ACC112 (cell line): Measurements from ENCODE around the gene ZNF521.

ENCODE experiments used
- H2AFZ ChIP-seq: fragments of 200-600 bp; sonication (generic); one replicate; pipeline ENCODE4 v1.6.0; 2017; ENCODE audit warnings: antibody characterized with exemption, low read length; ENCODE audit not compliant: unreplicated experiment
- H3K27ac ChIP-seq: fragments of 200-600 bp; sonication (generic); 2 replicates; pipeline ENCODE4 v1.5.1; 2014; ENCODE audit warnings: low read depth, mild to moderate bottlenecking, antibody characterized with exemption, low read length, moderate library complexity
- H3K27me3 ChIP-seq: fragments of 200-600 bp; sonication (generic); 2 replicates; pipeline ENCODE4 v1.6.1; 2014; ENCODE audit warnings: mild to moderate bottlenecking, antibody characterized with exemption, low read length, moderate library complexity, mixed read lengths; ENCODE audit not compliant: insufficient read depth
- H3K36me3 ChIP-seq: fragments of 200-600 bp; sonication (generic); 2 replicates; pipeline ENCODE4 v1.6.1; 2016; ENCODE audit warnings: mild to moderate bottlenecking, antibody characterized with exemption, low read length, moderate library complexity, mixed read lengths; ENCODE audit not compliant: insufficient read depth
- H3K4me1 ChIP-seq: fragments of 200-600 bp; sonication (generic); one replicate; pipeline ENCODE4 v1.6.1; 2016; ENCODE audit warnings: low read length, mixed read lengths; ENCODE audit not compliant: insufficient read depth, unreplicated experiment, control insufficient read depth
- H3K4me3 ChIP-seq: fragments of 200-600 bp; sonication (generic); 2 replicates; pipeline ENCODE4 v1.5.1; 2014; ENCODE audit warnings: mild to moderate bottlenecking, low read depth, low read length
- H3K79me2 ChIP-seq: fragments of 200-600 bp; sonication (generic); one replicate; pipeline ENCODE4 v1.6.0; 2016; ENCODE audit warnings: low read length; ENCODE audit not compliant: control insufficient read depth, unreplicated experiment, insufficient read depth

ZNF521 gene

DNA sequence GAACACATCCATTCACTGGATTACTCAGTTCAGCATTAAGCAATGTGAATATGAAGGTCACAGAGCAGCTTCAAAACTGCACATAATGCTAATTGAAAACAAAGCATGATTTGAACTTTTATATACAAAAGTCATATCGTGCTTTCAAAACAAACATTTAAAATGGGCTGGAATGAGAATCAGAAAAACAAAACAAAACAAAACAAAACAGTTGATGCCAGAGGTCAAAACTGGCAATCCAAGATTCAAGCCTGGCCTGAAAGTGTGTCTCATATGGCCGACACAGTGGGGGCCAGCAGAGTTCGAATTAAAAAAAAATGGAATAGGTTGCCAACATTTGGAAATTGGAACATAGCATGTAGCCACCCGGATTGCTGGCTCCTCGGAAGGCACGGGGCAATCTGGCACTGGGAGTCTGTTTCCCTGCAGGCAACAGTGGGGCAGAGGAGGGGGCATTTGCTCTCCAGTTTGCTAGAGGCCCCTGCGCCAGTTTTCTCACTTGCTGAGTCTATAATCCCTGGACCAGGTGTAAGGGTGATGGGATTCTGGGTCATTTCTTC, 294.4 kb downstream of the ZNF521 start:
- no peaks in the 10 kb centered on the region for H3K27me3 ChIP-seq
- no peaks in the 10 kb centered on the region for H3K79me2 ChIP-seq
- H3K36me3 ChIP-seq, result no peaks in the 10 kb centered on the region
- no peak overlapping the region for H2AFZ ChIP-seq
- no peak overlapping the region for H3K27ac ChIP-seq
- H3K4me3 ChIP-seq, result no peak overlapping the region
- no peaks in the 10 kb centered on the region for H3K4me1 ChIP-seq

- Histone ChIP-seq H3K27me3 (no peaks in the 10 kb centered on the region), H2AFZ (no peak overlapping the region), H3K36me3 (no peaks in the 10 kb centered on the region)
These were observed 295.5 kb downstream of the ZNF521 start for GRCh38 chr18:25056429-25056828.

GRCh38 chr18:25055076-25055475, 296.9 kb downstream of the ZNF521 start:
- Histone ChIP-seq H2AFZ (no peak overlapping the region), H3K79me2 (no peaks in the 10 kb centered on the region), H3K27ac (no peak overlapping the region), H3K27me3 (no peaks in the 10 kb centered on the region), H3K4me3 (no peak overlapping the region), H3K36me3 (no peaks in the 10 kb centered on the region), H3K4me1 (no peaks in the 10 kb centered on the region)

More at GRCh38 chr18:25056429-25056828, 295.5 kb downstream of the ZNF521 start:
- Histone ChIP-seq H3K27ac (no peak overlapping the region), H3K4me3 (no peak overlapping the region), H3K4me1 (no peaks in the 10 kb centered on the region), H3K79me2 (no peaks in the 10 kb centered on the region)

GRCh38 chr18:25053466-25053865, 298.5 kb downstream of the ZNF521 start:
- Histone ChIP-seq H3K36me3 (no peaks in the 10 kb centered on the region), H3K79me2 (no peaks in the 10 kb centered on the region), H3K27ac (no peak overlapping the region), H2AFZ (no peak overlapping the region), H3K27me3 (no peaks in the 10 kb centered on the region), H3K4me1 (no peaks in the 10 kb centered on the region), H3K4me3 (no peak overlapping the region)

DNA sequence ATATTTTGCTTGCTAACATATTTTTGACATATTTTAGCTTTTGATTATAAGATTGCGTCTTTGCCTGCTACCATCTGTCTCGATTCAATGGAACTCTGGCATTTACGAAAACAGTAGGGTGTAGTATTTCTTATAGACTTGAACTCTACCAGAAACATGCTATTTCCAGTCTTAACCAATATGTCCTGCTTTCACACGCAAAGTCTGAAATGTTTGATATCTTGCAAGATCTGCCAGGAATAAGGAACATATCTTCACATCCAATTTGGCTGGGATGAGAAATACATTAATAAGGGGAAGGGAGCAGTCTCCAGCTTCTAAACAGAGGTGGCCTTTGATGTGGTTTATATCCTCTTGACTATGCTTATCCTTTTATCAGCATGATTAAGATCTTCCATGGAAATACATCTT, 299.4 kb downstream of the ZNF521 start:
- Histone ChIP-seq H3K27ac (no peak overlapping the region), H3K27me3 (no peaks in the 10 kb centered on the region), H2AFZ (no peak overlapping the region), H3K4me3 (no peak overlapping the region), H3K36me3 (no peaks in the 10 kb centered on the region), H3K4me1 (no peaks in the 10 kb centered on the region), H3K79me2 (no peaks in the 10 kb centered on the region)

- H3K79me2 ChIP-seq, result no peaks in the 10 kb centered on the region
- H3K4me3 ChIP-seq, result no peak overlapping the region
- H2AFZ ChIP-seq, result no peak overlapping the region
- H3K27me3 ChIP-seq, result no peaks in the 10 kb centered on the region
- no peaks in the 10 kb centered on the region for H3K36me3 ChIP-seq
- no peaks in the 10 kb centered on the region for H3K4me1 ChIP-seq
- H3K27ac ChIP-seq, result no peak overlapping the region
These were observed 301.4 kb downstream of the ZNF521 start for GRCh38 chr18:25050605-25051004.

DNA sequence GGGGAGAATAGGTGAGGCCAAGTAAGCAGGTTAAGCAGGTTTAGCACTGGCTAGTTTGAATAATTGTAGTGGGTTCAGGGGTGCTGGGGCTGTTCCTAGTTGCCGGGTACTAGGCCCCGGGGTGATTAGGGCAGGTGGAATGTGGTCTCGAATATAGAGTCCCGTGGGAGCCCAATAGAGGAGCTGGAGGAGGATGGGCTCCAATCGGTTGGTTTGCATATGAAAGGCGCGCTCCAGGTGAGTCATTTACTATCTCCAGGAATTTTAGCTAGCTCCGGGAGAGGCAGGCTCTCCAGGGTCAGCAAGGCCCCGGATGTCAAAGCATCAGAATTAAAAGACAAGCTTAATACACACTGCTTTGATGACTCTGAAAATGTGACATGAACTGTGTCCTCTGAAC, 304.0 kb downstream of the ZNF521 start:
- no peaks in the 10 kb centered on the region for H3K36me3 ChIP-seq
- no peak overlapping the region for H3K4me3 ChIP-seq
- peaks cover 12% of the 10 kb centered on the region; the same call in 1 of the 2 replicates for H3K27me3 ChIP-seq
- no peak overlapping the region for H2AFZ ChIP-seq
- H3K4me1 ChIP-seq, result no peaks in the 10 kb centered on the region
- no peak overlapping the region for H3K27ac ChIP-seq
- H3K79me2 ChIP-seq, result no peaks in the 10 kb centered on the region

DNA sequence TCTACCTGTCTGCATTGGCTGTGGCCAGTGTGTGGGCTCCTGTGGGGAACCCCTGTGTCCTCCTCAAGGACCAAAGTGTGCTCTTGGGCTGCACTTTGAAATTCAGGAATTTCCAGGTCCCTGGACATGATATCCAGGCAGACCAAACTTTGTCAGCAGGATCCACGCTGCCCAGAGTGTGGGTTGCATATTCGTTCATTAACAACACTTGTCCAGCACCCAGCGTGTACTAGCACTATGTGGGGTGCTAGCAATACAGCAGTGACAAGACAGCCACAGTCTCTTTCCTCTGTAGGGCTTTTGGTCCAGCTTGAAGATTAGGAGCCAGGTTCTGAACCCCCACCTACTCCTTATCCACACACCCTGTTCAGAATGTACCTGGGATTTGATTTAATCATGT, 304.5 kb downstream of the ZNF521 start:
- Histone ChIP-seq H3K36me3 (no peaks in the 10 kb centered on the region), H3K27me3 (peaks cover 17% of the 10 kb centered on the region; the same call in 1 of the 2 replicates), H3K27ac (no peak overlapping the region), H2AFZ (no peak overlapping the region), H3K79me2 (no peaks in the 10 kb centered on the region), H3K4me1 (no peaks in the 10 kb centered on the region), H3K4me3 (no peak overlapping the region)

DNA sequence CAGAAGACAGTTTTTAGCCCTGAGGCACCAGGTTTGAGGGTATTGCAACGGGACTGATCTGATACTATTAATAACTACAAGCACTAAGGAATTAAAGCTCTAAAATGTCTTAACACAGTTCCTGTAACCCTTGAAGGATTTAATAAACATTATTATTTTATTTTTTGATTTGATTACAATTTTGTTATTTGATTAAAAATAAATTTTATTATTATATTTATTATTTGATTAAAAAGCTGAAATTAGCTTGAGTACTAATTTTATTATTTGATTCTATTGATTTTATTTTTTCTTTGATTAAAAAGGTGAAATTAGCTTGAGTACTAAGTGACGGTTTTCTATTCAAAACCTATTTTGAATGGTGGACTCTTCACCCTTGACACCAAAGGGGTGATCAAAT, 307.3 kb downstream of the ZNF521 start:
- no peak overlapping the region for H3K4me3 ChIP-seq
- no peaks in the 10 kb centered on the region for H3K36me3 ChIP-seq
- no peak overlapping the region for H2AFZ ChIP-seq
- no peaks in the 10 kb centered on the region for H3K79me2 ChIP-seq
- H3K4me1 ChIP-seq, result no peaks in the 10 kb centered on the region
- peaks cover 17% of the 10 kb centered on the region; the same call in 1 of the 2 replicates for H3K27me3 ChIP-seq
- H3K27ac ChIP-seq, result no peak overlapping the region

- Histone ChIP-seq H3K4me3 (no peak overlapping the region), H3K79me2 (no peaks in the 10 kb centered on the region), H3K27ac (no peak overlapping the region), H3K36me3 (no peaks in the 10 kb centered on the region), H2AFZ (no peak overlapping the region), H3K27me3 (peaks cover 17% of the 10 kb centered on the region; the same call in 1 of the 2 replicates), H3K4me1 (no peaks in the 10 kb centered on the region)
These were observed 308.9 kb downstream of the ZNF521 start for GRCh38 chr18:25043104-25043503.

- H2AFZ ChIP-seq, result no peak overlapping the region
- H3K27me3 ChIP-seq, result peaks cover 17% of the 10 kb centered on the region; the same call in 1 of the 2 replicates
- H3K36me3 ChIP-seq, result no peaks in the 10 kb centered on the region
- H3K4me3 ChIP-seq, result no peak overlapping the region
- H3K79me2 ChIP-seq, result no peaks in the 10 kb centered on the region
- H3K4me1 ChIP-seq, result no peaks in the 10 kb centered on the region
- H3K27ac ChIP-seq, result no peak overlapping the region
These were observed 309.3 kb downstream of the ZNF521 start for GRCh38 chr18:25042641-25043051.
